Chondrocyte (in vitro differentiated cells): ENCODE results near the gene BNC2. TPM values are rescaled to one million over a fixed set of nuclear protein-coding genes. Genes with fewer than 3 reads are reported as not detected.

Experiments
- DNase-seq: peaks from one replicate; pipeline ENCODE4 v3.0.0; 2021; ENCODE audit warnings: mixed read lengths, low spot score
- H3K27ac Mint-ChIP-seq: one replicate; pipeline ENCODE4 v1.8.0; 2021; ENCODE audit warnings: mild to moderate bottlenecking, moderate library complexity, mixed read lengths; ENCODE audit not compliant: unreplicated experiment
- H3K27me3 Mint-ChIP-seq: 2 replicates; pipeline ENCODE4 v1.8.0; 2021; ENCODE audit warnings: low read depth, mixed read lengths
- H3K36me3 Mint-ChIP-seq: 2 replicates; pipeline ENCODE4 v1.8.0; 2021; ENCODE audit warnings: low read depth, mixed read lengths
- H3K4me1 Mint-ChIP-seq: 2 replicates; pipeline ENCODE4 v1.8.0; 2021; ENCODE audit warnings: low read depth, mild to moderate bottlenecking, mixed read lengths
- H3K4me3 Mint-ChIP-seq: one replicate; pipeline ENCODE4 v1.8.0; 2021; ENCODE audit warnings: mild to moderate bottlenecking, moderate library complexity, mixed read lengths; ENCODE audit not compliant: unreplicated experiment
- H3K9me3 Mint-ChIP-seq: 2 replicates; pipeline ENCODE4 v1.8.0; 2021; ENCODE audit warnings: low read depth, mixed read lengths
- total RNA-seq: library from RNA; stranded (reverse); gene quantifications from 3 replicates; pipeline ENCODE4 v1.2.1, GENCODE V29; 2021
- TF ChIP-seq, protein P1 (sequence below): fragments of 200-600 bp; sonication (generic); IDR thresholded peaks from 2 replicates; pipeline ENCODE4 v1.5.0; 2021; ENCODE audit warnings: antibody characterized with exemption, mild to moderate bottlenecking, moderate library complexity

Gene BNC2
- total RNA-seq, 1 donor from 2014 or later = 17.8 TPM

DNA sequence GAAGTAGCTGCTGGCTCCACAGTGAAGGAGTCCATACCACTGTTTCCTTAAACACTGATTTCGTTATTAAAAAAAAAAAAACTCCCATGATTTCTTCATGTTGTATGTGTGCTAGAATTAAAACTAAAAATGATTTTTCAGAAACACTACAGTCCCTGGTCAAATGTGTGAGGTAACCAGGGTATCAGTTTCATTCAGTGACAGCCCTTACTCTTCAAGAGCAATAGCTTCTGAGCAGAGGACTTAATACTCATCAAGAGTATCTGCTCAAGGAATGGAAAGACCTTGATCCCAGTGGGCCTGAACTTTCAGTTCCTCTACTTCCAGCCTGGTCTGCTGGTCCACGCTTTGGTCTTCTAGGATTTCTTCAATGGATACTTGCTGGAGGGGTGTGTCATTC, 95.1 kb downstream of the BNC2 start:
- H3K36me3 Mint-ChIP-seq = no peaks in the 10 kb centered on the region
- H3K9me3 Mint-ChIP-seq = no peaks in the 10 kb centered on the region
- H3K27me3 Mint-ChIP-seq = no peaks in the 10 kb centered on the region
- TF ChIP-seq, protein P1, sequence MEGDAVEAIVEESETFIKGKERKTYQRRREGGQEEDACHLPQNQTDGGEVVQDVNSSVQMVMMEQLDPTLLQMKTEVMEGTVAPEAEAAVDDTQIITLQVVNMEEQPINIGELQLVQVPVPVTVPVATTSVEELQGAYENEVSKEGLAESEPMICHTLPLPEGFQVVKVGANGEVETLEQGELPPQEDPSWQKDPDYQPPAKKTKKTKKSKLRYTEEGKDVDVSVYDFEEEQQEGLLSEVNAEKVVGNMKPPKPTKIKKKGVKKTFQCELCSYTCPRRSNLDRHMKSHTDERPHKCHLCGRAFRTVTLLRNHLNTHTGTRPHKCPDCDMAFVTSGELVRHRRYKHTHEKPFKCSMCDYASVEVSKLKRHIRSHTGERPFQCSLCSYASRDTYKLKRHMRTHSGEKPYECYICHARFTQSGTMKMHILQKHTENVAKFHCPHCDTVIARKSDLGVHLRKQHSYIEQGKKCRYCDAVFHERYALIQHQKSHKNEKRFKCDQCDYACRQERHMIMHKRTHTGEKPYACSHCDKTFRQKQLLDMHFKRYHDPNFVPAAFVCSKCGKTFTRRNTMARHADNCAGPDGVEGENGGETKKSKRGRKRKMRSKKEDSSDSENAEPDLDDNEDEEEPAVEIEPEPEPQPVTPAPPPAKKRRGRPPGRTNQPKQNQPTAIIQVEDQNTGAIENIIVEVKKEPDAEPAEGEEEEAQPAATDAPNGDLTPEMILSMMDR = no peak
- H3K27ac Mint-ChIP-seq = no peak overlapping the region
- H3K4me3 Mint-ChIP-seq = no peak overlapping the region
- H3K4me1 Mint-ChIP-seq = peaks cover 6% of the 10 kb centered on the region
- no peak for DNase-seq

GRCh38 chr9:16773617-16774016, 96.9 kb downstream of the BNC2 start:
- TF ChIP-seq, protein P1 = no peak
- Mint-ChIP-seq H3K9me3 (no peaks in the 10 kb centered on the region), H3K36me3 (no peaks in the 10 kb centered on the region), H3K4me3 (no peak overlapping the region), H3K4me1 (peaks cover 6% of the 10 kb centered on the region), H3K27ac (no peak overlapping the region), H3K27me3 (no peaks in the 10 kb centered on the region)
- no peak for DNase-seq

DNA sequence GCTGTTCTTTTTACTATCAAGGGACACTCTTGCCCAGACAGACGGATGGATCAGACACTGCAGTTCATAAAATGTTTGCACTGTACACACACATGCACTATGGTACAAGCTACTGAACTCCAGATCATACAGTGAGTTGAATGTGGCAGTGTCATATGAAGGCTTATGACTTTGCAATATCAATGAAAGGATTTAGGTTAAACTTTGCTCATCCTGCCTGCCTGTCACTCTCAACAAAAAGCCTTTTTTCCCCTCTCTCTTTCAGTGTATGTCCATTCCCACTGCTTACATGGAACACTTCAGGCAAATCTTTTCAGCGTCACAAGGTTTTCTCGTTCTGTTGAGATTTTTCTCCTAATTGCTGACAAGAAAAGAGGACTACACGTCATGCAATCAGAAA, 97.4 kb downstream of the BNC2 start:
- H3K27me3 Mint-ChIP-seq = no peaks in the 10 kb centered on the region
- H3K27ac Mint-ChIP-seq = no peak overlapping the region
- H3K4me1 Mint-ChIP-seq = peaks cover 3% of the 10 kb centered on the region
- H3K36me3 Mint-ChIP-seq = no peaks in the 10 kb centered on the region
- no peak for DNase-seq
- no peaks in the 10 kb centered on the region for H3K9me3 Mint-ChIP-seq
- no peak overlapping the region for H3K4me3 Mint-ChIP-seq
- TF ChIP-seq, protein P1 = no peak

DNA sequence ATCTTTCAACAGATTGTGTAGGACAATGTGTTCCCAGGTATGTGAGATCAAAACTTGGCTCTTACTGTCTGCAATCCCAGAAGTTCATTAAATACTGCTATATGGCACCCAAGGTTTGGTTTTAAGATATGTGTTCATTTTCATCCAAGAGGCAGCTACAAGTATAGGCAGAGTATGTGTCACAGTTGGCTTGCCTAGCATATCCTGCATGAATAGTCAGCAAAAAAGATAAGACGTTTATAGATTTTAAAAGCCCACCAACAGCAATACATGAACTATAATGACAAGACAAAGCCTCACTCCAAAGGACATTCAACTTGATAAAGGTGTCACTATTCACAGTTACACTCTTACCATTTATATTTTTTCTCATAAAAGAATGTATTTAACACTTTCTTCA, 99.1 kb downstream of the BNC2 start:
- no peak for DNase-seq
- H3K36me3 Mint-ChIP-seq = no peaks in the 10 kb centered on the region
- no peak overlapping the region for H3K27ac Mint-ChIP-seq
- no peak overlapping the region for H3K4me3 Mint-ChIP-seq
- H3K9me3 Mint-ChIP-seq = no peaks in the 10 kb centered on the region
- TF ChIP-seq, protein P1 = no peak
- H3K27me3 Mint-ChIP-seq = no peaks in the 10 kb centered on the region
- H3K4me1 Mint-ChIP-seq = no peaks in the 10 kb centered on the region

GRCh38 chr9:16769291-16769690, 101.2 kb downstream of the BNC2 start:
- TF ChIP-seq, protein P1 = no peak
- Mint-ChIP-seq H3K9me3 (no peaks in the 10 kb centered on the region), H3K4me3 (no peak overlapping the region), H3K4me1 (no peaks in the 10 kb centered on the region), H3K36me3 (no peaks in the 10 kb centered on the region), H3K27ac (no peak overlapping the region), H3K27me3 (no peaks in the 10 kb centered on the region)
- DNase-seq = no peak
